Measurements from ENCODE around the gene KRT27. TPM values are rescaled to one million over a fixed set of nuclear protein-coding genes. Genes with fewer than 3 reads are reported as not detected.
A peak's percentile ranks its signal among the peaks of the same experiment; 100 is the strongest.

The KRT27 gene
- total RNA-seq, 2 experiments from 2014 or later, result not detected

- Mint-ChIP-seq H3K9me3 (ENCODE audit: insufficient read depth) (no peaks in the 10 kb centered on the region), H3K27ac (no peak overlapping the region), H3K4me1 (ENCODE audit: low read depth) (peaks cover 3% of the 10 kb centered on the region), H3K4me3 (no peak overlapping the region), H3K27me3 (ENCODE audit: low read depth) (peaks cover 42% of the 10 kb centered on the region), H3K36me3 (ENCODE audit: low read depth) (no peaks in the 10 kb centered on the region)
- ATAC-seq, result peak; percentile 90
- ChIA-PET POLR2A (no interaction called here), CTCF (interaction anchor here (0.7 to 1.9 kb wide), 13 partner anchors 12 to 862 kb away, joined by 3 to 6 read pairs (median 4); no protein-coding TSS in a partner anchor)
- DNase-seq, result peak; percentile 84
These were observed 21.3 kb upstream of the KRT27 start for GRCh38 chr17:40803617-40804082.

- DNase-seq, result no peak
- H3K4me1 Mint-ChIP-seq (ENCODE audit: low read depth), result peaks cover 3% of the 10 kb centered on the region
- no peak for ATAC-seq
- H3K9me3 Mint-ChIP-seq (ENCODE audit: insufficient read depth), result no peaks in the 10 kb centered on the region
- H3K27me3 Mint-ChIP-seq (ENCODE audit: low read depth), result peaks cover 28% of the 10 kb centered on the region
- ChIA-PET POLR2A (no interaction called here), CTCF (no interaction called here)
- no peak overlapping the region for H3K4me3 Mint-ChIP-seq
- no peak overlapping the region for H3K27ac Mint-ChIP-seq
- no peaks in the 10 kb centered on the region for H3K36me3 Mint-ChIP-seq (ENCODE audit: low read depth)
These were observed 18.8 kb upstream of the KRT27 start for GRCh38 chr17:40801157-40801556.

- Mint-ChIP-seq H3K4me3 (no peak overlapping the region), H3K27me3 (ENCODE audit: low read depth) (peaks cover 32% of the 10 kb centered on the region), H3K27ac (no peak overlapping the region), H3K36me3 (ENCODE audit: low read depth) (no peaks in the 10 kb centered on the region), H3K4me1 (ENCODE audit: low read depth) (peaks cover 3% of the 10 kb centered on the region), H3K9me3 (ENCODE audit: insufficient read depth) (no peaks in the 10 kb centered on the region)
- DNase-seq (no peak), ATAC-seq (no peak)
- POLR2A ChIA-PET, result no interaction called here
- CTCF ChIA-PET, result no interaction called here
These were observed 18.0 kb upstream of the KRT27 start for GRCh38 chr17:40800381-40800780.

GRCh38 chr17:40799859-40800258 is 17.5 kb upstream of the KRT27 start, which contains the start of gene KRT28:
Gene KRT28, minus strand, starts transcription at chr17:40799959. Its CDS starts 66 bp downstream, at chr17:40799893.
- ATAC-seq (no peak), DNase-seq (no peak)
- Mint-ChIP-seq H3K4me1 (ENCODE audit: low read depth) (peaks cover 3% of the 10 kb centered on the region), H3K27ac (no peak within 1 kb of the TSS), H3K4me3 (no peak within 1 kb of the TSS), H3K9me3 (ENCODE audit: insufficient read depth) (no peaks in the 10 kb centered on the region), H3K36me3 (ENCODE audit: low read depth) (no peaks in the 10 kb centered on the region), H3K27me3 (ENCODE audit: low read depth) (peaks cover 27% of the 10 kb centered on the region)
- ChIA-PET POLR2A (no interaction called here), CTCF (no interaction called here)

GRCh38 chr17:40796846-40797245 is 14.5 kb upstream of the KRT27 start:
- Mint-ChIP-seq H3K27ac (no peak overlapping the region), H3K27me3 (ENCODE audit: low read depth) (peaks cover 25% of the 10 kb centered on the region), H3K9me3 (ENCODE audit: insufficient read depth) (no peaks in the 10 kb centered on the region), H3K36me3 (ENCODE audit: low read depth) (no peaks in the 10 kb centered on the region), H3K4me3 (no peak overlapping the region), H3K4me1 (ENCODE audit: low read depth) (no peaks in the 10 kb centered on the region)
- POLR2A ChIA-PET, result no interaction called here
- DNase-seq (no peak), ATAC-seq (no peak)
- CTCF ChIA-PET, result no interaction called here

- DNase-seq, result no peak
- H3K27me3 Mint-ChIP-seq (ENCODE audit: low read depth), result peaks cover 25% of the 10 kb centered on the region
- no peaks in the 10 kb centered on the region for H3K4me1 Mint-ChIP-seq (ENCODE audit: low read depth)
- CTCF ChIA-PET, result no interaction called here
- H3K36me3 Mint-ChIP-seq (ENCODE audit: low read depth), result no peaks in the 10 kb centered on the region
- no peaks in the 10 kb centered on the region for H3K9me3 Mint-ChIP-seq (ENCODE audit: insufficient read depth)
- ATAC-seq, result no peak
- no peak overlapping the region for H3K27ac Mint-ChIP-seq
- H3K4me3 Mint-ChIP-seq, result no peak overlapping the region
- POLR2A ChIA-PET, result no interaction called here
These were observed 12.8 kb upstream of the KRT27 start for GRCh38 chr17:40795019-40795667.

- Mint-ChIP-seq H3K9me3 (ENCODE audit: insufficient read depth) (no peaks in the 10 kb centered on the region), H3K4me3 (no peak overlapping the region), H3K36me3 (ENCODE audit: low read depth) (no peaks in the 10 kb centered on the region), H3K27ac (no peak overlapping the region), H3K27me3 (ENCODE audit: low read depth) (peaks cover 24% of the 10 kb centered on the region), H3K4me1 (ENCODE audit: low read depth) (no peaks in the 10 kb centered on the region)
- ATAC-seq (no peak), DNase-seq (no peak)
- CTCF ChIA-PET, result no interaction called here
- POLR2A ChIA-PET, result no interaction called here
These were observed 12.1 kb upstream of the KRT27 start for GRCh38 chr17:40794466-40794865.

GRCh38 chr17:40793832-40794231 is 11.5 kb upstream of the KRT27 start:
- CTCF ChIA-PET, result no interaction called here

GRCh38 chr17:40791787-40792436 is 9.6 kb upstream of the KRT27 start:
- ChIA-PET POLR2A (no interaction called here), CTCF (interaction anchor here (0.8 to 1.2 kb wide), 2 partner anchors 172 to 176 kb away, joined by 3 read pairs; no protein-coding TSS in a partner anchor)
- DNase-seq (no peak), ATAC-seq (no peak)
- Mint-ChIP-seq H3K9me3 (ENCODE audit: insufficient read depth) (no peaks in the 10 kb centered on the region), H3K4me3 (no peak overlapping the region), H3K27ac (no peak overlapping the region), H3K4me1 (ENCODE audit: low read depth) (no peaks in the 10 kb centered on the region), H3K36me3 (ENCODE audit: low read depth) (no peaks in the 10 kb centered on the region), H3K27me3 (ENCODE audit: low read depth) (peaks cover 21% of the 10 kb centered on the region)

More at GRCh38 chr17:40793832-40794231, 11.5 kb upstream of the KRT27 start:
- Mint-ChIP-seq H3K4me3 (no peak overlapping the region), H3K27me3 (ENCODE audit: low read depth) (peaks cover 22% of the 10 kb centered on the region), H3K9me3 (ENCODE audit: insufficient read depth) (no peaks in the 10 kb centered on the region), H3K4me1 (ENCODE audit: low read depth) (no peaks in the 10 kb centered on the region), H3K36me3 (ENCODE audit: low read depth) (no peaks in the 10 kb centered on the region), H3K27ac (no peak overlapping the region)
- DNase-seq, result no peak
- POLR2A ChIA-PET, result no interaction called here
- ATAC-seq, result no peak

- Mint-ChIP-seq H3K27me3 (ENCODE audit: low read depth) (peaks cover 19% of the 10 kb centered on the region), H3K4me1 (ENCODE audit: low read depth) (no peaks in the 10 kb centered on the region), H3K9me3 (ENCODE audit: insufficient read depth) (no peaks in the 10 kb centered on the region), H3K36me3 (ENCODE audit: low read depth) (no peaks in the 10 kb centered on the region), H3K27ac (no peak overlapping the region), H3K4me3 (no peak overlapping the region)
- no peak for ATAC-seq
- no peak for DNase-seq
- POLR2A ChIA-PET, result no interaction called here
- CTCF ChIA-PET, result interaction anchor here (0.8 to 1.2 kb wide), 2 partner anchors 171 to 175 kb away, joined by 3 read pairs; no protein-coding TSS in a partner anchor
These were observed 8.8 kb upstream of the KRT27 start for GRCh38 chr17:40791111-40791510.

- no peak for DNase-seq
- ChIA-PET POLR2A (no interaction called here), CTCF (interaction anchor here (0.7 to 1.0 kb wide), 2 partner anchors 160 to 1266 kb away, joined by 3 to 4 read pairs; no protein-coding TSS in a partner anchor)
- no peak overlapping the region for H3K27ac Mint-ChIP-seq
- H3K9me3 Mint-ChIP-seq (ENCODE audit: insufficient read depth), result no peaks in the 10 kb centered on the region
- peak overlapping the region; percentile 29 for H3K4me3 Mint-ChIP-seq
- H3K27me3 Mint-ChIP-seq (ENCODE audit: low read depth), result peaks cover 49% of the 10 kb centered on the region
- no peak for ATAC-seq
- no peaks in the 10 kb centered on the region for H3K4me1 Mint-ChIP-seq (ENCODE audit: low read depth)
- no peaks in the 10 kb centered on the region for H3K36me3 Mint-ChIP-seq (ENCODE audit: low read depth)
These were observed 3.0 kb downstream of the KRT27 start for GRCh38 chr17:40779181-40779909.

GRCh38 chr17:40778461-40778860 is 3.9 kb downstream of the KRT27 start:
- no peaks in the 10 kb centered on the region for H3K9me3 Mint-ChIP-seq (ENCODE audit: insufficient read depth)
- H3K36me3 Mint-ChIP-seq (ENCODE audit: low read depth), result no peaks in the 10 kb centered on the region
- H3K4me3 Mint-ChIP-seq, result no peak overlapping the region
- H3K27me3 Mint-ChIP-seq (ENCODE audit: low read depth), result peaks cover 52% of the 10 kb centered on the region
- CTCF ChIA-PET, result no interaction called here
- no peak overlapping the region for H3K27ac Mint-ChIP-seq
- H3K4me1 Mint-ChIP-seq (ENCODE audit: low read depth), result no peaks in the 10 kb centered on the region
- POLR2A ChIA-PET, result interaction anchor here (0.6 kb wide), 1 partner anchor 295 kb away, joined by 3 read pairs; no protein-coding TSS in a partner anchor
- DNase-seq, result no peak
- ATAC-seq, result no peak

Data from activated CD8-positive, alpha-beta T cell treated with anti-CD3 and anti-CD28 coated beads, Interleukin-2, amount 10 ng/mL, durations not matched to agents 7 days and 5 days (primary cell).